Natural killer cell (primary cell): Measurements from ENCODE around the gene KCND2. TPM values are rescaled to one million over a fixed set of nuclear protein-coding genes. Genes with fewer than 3 reads are reported as not detected.

Experiments used
- ATAC-seq, 3 donors: fragments of 150-1000 bp in 2 of 3; fragments of 200-7000 bp in 1 of 3; cut with Tn5 transposase; 1 replicate in 1 of 3; 2 replicates in 2 of 3; pipeline ENCODE4 v1.10.0; 2021; ENCODE audit warnings: mild to moderate bottlenecking in 2 of 3, moderate library complexity in 2 of 3
- DNase-seq, 2 donors: peaks; one replicate each; pipeline versions ENCODE4 v3.0.0 to v3.0.0-alpha.2; 2013 to 2021; ENCODE audit warnings: mixed read lengths in 1 of 2
- H3K27ac ChIP-seq: one replicate; pipeline ENCODE4 v1.5.1; 2013; ENCODE audit warnings: mild to moderate bottlenecking, low read length
- H3K27me3 ChIP-seq: one replicate; pipeline ENCODE4 v1.6.1; 2013; ENCODE audit warnings: low read length; ENCODE audit not compliant: control insufficient read depth, insufficient read depth
- H3K36me3 ChIP-seq: one replicate; pipeline ENCODE4 v1.6.1; 2013; ENCODE audit warnings: low read length; ENCODE audit not compliant: control insufficient read depth, insufficient read depth
- H3K4me1 ChIP-seq: one replicate; pipeline ENCODE4 v1.6.1; 2013; ENCODE audit warnings: low read length; ENCODE audit not compliant: control insufficient read depth, insufficient read depth
- H3K4me3 ChIP-seq: one replicate; pipeline ENCODE4 v1.5.1; 2013; ENCODE audit warnings: low read length
- H3K9me3 ChIP-seq: one replicate; pipeline ENCODE4 v1.6.1; 2013; ENCODE audit warnings: low read length; ENCODE audit not compliant: control insufficient read depth, insufficient read depth
- H3K27ac Mint-ChIP-seq, 2 donors: one replicate each; pipeline ENCODE4 v1.8.0; 2022; ENCODE audit warnings: mild to moderate bottlenecking in 2 of 2, mixed read lengths in 2 of 2, moderate library complexity in 1 of 2
- H3K27me3 Mint-ChIP-seq, 2 donors: one replicate each; pipeline ENCODE4 v1.8.0; 2022; ENCODE audit warnings: low read depth in 2 of 2, mixed read lengths in 2 of 2
- H3K36me3 Mint-ChIP-seq: one replicate; pipeline ENCODE4 v1.8.0; 2022; ENCODE audit warnings: mixed read lengths
- H3K4me1 Mint-ChIP-seq, 2 donors: one replicate each; pipeline ENCODE4 v1.8.0; 2022; ENCODE audit warnings: mixed read lengths in 2 of 2
- H3K4me3 Mint-ChIP-seq: one replicate; pipeline ENCODE4 v1.8.0; 2022; ENCODE audit warnings: mild to moderate bottlenecking, moderate library complexity, mixed read lengths
- H3K9me3 Mint-ChIP-seq, 2 donors: one replicate each; pipeline ENCODE4 v1.8.0; 2022; ENCODE audit warnings: mixed read lengths in 2 of 2
- WGBS: methylation state at CpG from one replicate; pipeline ENCODE4 v1.1.7; 2013; ENCODE audit warnings: missing lambda C conversion rate; ENCODE audit not compliant: insufficient coverage; 5-methylcytosine and 5-hydroxymethylcytosine counted together
- intact Hi-C: fragments of 100-400 bp; cut with micrococcal nuclease; formaldehyde crosslinking; loops from one replicate; pipeline ENCODE4 v1.14.2; 2022
- total RNA-seq, 4 donors: library from RNA; stranded (reverse); fragments of 120-200 nt in 1 of 4; gene quantifications; one replicate each; pipeline versions ENCODE4 v1.2.3 to v1.2.4, GENCODE V29; 2013 to 2022
- TF ChIP-seq, protein P1 (sequence below): fragments of 200-600 bp; IDR thresholded peaks from one replicate; pipeline ENCODE4 v1.8.0; 2022; ENCODE audit warnings: antibody characterized with exemption

The KCND2 gene
- total RNA-seq, 3 donors from 2014 or later (not counting 1 experiment from before 2014, with no cell fraction given), result not detected

DNA sequence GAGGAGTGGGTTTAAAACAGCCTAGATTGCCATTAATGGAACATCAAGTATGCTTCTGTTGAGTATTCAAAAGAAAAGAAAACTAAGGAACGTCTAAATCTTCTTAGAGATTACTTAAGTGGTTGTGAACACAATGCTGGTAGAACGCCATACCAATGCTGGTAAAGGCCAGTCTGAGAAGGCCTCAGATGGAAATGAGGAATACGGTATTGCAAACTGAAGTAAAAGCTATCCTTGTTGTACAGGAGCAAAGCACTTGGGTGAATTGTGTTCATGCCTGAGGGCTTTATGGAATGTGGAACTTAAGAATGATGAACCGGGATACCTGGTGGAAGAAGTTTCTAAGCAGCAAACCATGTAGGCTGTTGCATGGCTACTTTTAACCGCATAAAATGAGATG lies 208.0 kb downstream of the KCND2 start:
- Histone ChIP-seq H3K4me1 (no peaks in the 10 kb centered on the region), H3K27ac (no peak overlapping the region), H3K27me3 (no peaks in the 10 kb centered on the region), H3K9me3 (no peaks in the 10 kb centered on the region), H3K4me3 (no peak overlapping the region), H3K36me3 (no peaks in the 10 kb centered on the region)
- Mint-ChIP-seq H3K36me3 (no peaks in the 10 kb centered on the region), H3K9me3 (peaks cover 12 to 13% of the 10 kb centered on the region in 2 donors), H3K27ac (no peak overlapping the region), H3K4me1 (no peaks in the 10 kb centered on the region), H3K27me3 (no peaks in the 10 kb centered on the region), H3K4me3 (no peak overlapping the region)
- DNase-seq, result no peak
- intact Hi-C loops, result no loop called here
- WGBS, result 91% methylated on average over 5 of the region's 5 CpGs
- no peak for ATAC-seq
- TF ChIP-seq, protein P1, sequence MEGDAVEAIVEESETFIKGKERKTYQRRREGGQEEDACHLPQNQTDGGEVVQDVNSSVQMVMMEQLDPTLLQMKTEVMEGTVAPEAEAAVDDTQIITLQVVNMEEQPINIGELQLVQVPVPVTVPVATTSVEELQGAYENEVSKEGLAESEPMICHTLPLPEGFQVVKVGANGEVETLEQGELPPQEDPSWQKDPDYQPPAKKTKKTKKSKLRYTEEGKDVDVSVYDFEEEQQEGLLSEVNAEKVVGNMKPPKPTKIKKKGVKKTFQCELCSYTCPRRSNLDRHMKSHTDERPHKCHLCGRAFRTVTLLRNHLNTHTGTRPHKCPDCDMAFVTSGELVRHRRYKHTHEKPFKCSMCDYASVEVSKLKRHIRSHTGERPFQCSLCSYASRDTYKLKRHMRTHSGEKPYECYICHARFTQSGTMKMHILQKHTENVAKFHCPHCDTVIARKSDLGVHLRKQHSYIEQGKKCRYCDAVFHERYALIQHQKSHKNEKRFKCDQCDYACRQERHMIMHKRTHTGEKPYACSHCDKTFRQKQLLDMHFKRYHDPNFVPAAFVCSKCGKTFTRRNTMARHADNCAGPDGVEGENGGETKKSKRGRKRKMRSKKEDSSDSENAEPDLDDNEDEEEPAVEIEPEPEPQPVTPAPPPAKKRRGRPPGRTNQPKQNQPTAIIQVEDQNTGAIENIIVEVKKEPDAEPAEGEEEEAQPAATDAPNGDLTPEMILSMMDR, result no peak

DNA sequence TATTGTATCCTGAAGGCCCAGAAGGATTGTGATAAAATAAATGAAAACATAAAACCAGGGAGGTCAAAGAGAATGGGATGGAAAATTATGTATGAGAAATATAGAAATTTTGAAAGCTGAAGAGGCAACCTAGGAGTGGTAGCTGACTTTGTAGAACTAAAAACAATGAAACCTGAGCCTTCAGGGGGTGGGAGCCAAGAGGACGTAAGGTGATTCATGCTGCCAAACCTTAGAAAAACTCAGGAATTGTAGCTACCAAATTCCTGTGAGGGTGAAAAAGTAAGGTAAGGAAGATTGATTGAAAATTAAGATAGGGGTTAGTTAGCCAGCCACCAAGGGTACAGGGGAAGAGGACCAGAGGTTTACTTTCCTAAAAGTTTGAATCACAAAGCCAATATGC lies 213.2 kb downstream of the KCND2 start:
- DNase-seq (no peak), ATAC-seq (no peak)
- no peak overlapping the region for H3K27ac Mint-ChIP-seq
- WGBS, result 81% methylated on average over 1 of the region's 1 CpG
- no peaks in the 10 kb centered on the region for H3K36me3 ChIP-seq
- no peak overlapping the region for H3K4me3 ChIP-seq
- intact Hi-C loops, result no loop called here
- no peak overlapping the region for H3K27ac ChIP-seq
- peaks cover 6 to 12% of the 10 kb centered on the region in 2 donors for H3K9me3 Mint-ChIP-seq
- no peaks in the 10 kb centered on the region for H3K27me3 ChIP-seq
- H3K4me1 Mint-ChIP-seq, result no peaks in the 10 kb centered on the region
- no peaks in the 10 kb centered on the region for H3K4me1 ChIP-seq
- no peaks in the 10 kb centered on the region for H3K9me3 ChIP-seq
- H3K27me3 Mint-ChIP-seq, result no peaks in the 10 kb centered on the region
- TF ChIP-seq, protein P1, result no peak
- H3K4me3 Mint-ChIP-seq, result no peak overlapping the region
- H3K36me3 Mint-ChIP-seq, result no peaks in the 10 kb centered on the region

DNA sequence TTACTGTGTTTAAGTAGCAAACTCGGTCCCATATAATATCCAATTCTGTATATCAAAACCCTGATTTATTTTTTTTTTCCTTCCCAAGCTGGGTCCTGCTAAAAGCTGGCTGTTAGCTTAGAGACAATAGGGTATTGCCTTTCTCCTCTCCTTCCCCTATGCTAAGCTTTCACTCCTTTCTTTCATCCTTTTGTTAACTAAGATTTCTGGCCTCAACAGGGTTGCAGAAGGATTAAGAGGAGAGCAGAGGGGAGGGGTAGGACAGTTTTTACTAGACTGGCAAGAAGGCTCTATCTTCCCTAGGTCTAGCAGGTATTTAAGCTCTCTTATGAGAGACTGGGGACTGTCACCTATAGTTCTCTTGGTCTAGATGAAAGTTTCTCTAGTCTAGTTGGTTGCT lies 229.2 kb downstream of the KCND2 start:
- no peaks in the 10 kb centered on the region for H3K36me3 ChIP-seq
- intact Hi-C loops, result no loop called here
- H3K4me1 ChIP-seq, result no peaks in the 10 kb centered on the region
- H3K36me3 Mint-ChIP-seq, result no peaks in the 10 kb centered on the region
- H3K4me3 ChIP-seq, result no peak overlapping the region
- no peaks in the 10 kb centered on the region for H3K27me3 ChIP-seq
- H3K9me3 Mint-ChIP-seq, result no peaks in the 10 kb centered on the region
- no peaks in the 10 kb centered on the region for H3K27me3 Mint-ChIP-seq
- no peak overlapping the region for H3K27ac Mint-ChIP-seq
- no peak for ATAC-seq
- no peak for DNase-seq
- H3K4me3 Mint-ChIP-seq, result no peak overlapping the region
- TF ChIP-seq, protein P1, result no peak
- no CpG with 5 or more reads among the region's 1 CpG for WGBS
- H3K27ac ChIP-seq, result no peak overlapping the region
- H3K4me1 Mint-ChIP-seq, result no peaks in the 10 kb centered on the region
- no peaks in the 10 kb centered on the region for H3K9me3 ChIP-seq

DNA sequence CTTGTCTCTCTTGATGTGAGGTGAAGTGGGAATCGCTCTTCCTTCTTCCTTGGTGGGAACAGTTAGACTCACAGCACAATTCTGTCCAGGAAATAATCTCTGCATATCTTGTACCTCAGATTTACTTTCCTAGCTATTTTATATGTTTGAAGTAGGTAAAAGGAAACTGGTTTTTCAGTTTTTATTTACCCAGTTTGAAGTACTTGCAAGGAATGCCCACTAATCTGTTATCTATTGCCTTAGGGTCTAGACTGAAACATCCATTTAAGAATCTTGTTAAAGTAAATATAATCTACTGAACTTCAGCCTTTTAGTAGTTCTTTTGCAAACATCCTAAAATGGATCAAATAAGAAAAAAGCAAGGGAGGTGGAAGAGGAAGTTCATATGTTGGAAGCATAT lies 229.8 kb downstream of the KCND2 start:
- no peak overlapping the region for H3K27ac Mint-ChIP-seq
- DNase-seq, result no peak
- H3K9me3 Mint-ChIP-seq, result no peaks in the 10 kb centered on the region
- H3K4me3 ChIP-seq, result no peak overlapping the region
- ATAC-seq, result no peak
- intact Hi-C loops, result no loop called here
- TF ChIP-seq, protein P1, result no peak
- H3K27me3 Mint-ChIP-seq, result no peaks in the 10 kb centered on the region
- no peak overlapping the region for H3K4me3 Mint-ChIP-seq
- H3K36me3 Mint-ChIP-seq, result no peaks in the 10 kb centered on the region
- H3K4me1 ChIP-seq, result no peaks in the 10 kb centered on the region
- no CpG with 5 or more reads among the region's 1 CpG for WGBS
- H3K27ac ChIP-seq, result no peak overlapping the region
- H3K4me1 Mint-ChIP-seq, result no peaks in the 10 kb centered on the region
- H3K27me3 ChIP-seq, result no peaks in the 10 kb centered on the region
- H3K36me3 ChIP-seq, result no peaks in the 10 kb centered on the region
- no peaks in the 10 kb centered on the region for H3K9me3 ChIP-seq
